Measurements from ENCODE around the gene ATAD5.
A peak's percentile ranks its signal among the peaks of the same experiment; 100 is the strongest.
"Not testable (repeated sequence)": the region's sequence is repeated elsewhere in the genome, so short reads cannot be mapped to it uniquely, and the experiment has no call there.

The ATAD5 gene

GRCh38 chr17:30812218-30813177 is 19.3 kb upstream of the ATAD5 start:
- Histone ChIP-seq H3K9ac (ENCODE audit: low read length) (no peak overlapping the region), H3K9me3 (ENCODE audit: control insufficient read depth, low read length) (no peaks in the 10 kb centered on the region), H3K36me3 (ENCODE audit: control insufficient read depth, insufficient read depth, low read length) (no peaks in the 10 kb centered on the region), H3K27me3 (ENCODE audit: control insufficient read depth, insufficient read depth, low read length) (no peaks in the 10 kb centered on the region), H3K4me1 (ENCODE audit: control insufficient read depth, insufficient read depth, low read length) (no peaks in the 10 kb centered on the region), H3K4me3 (ENCODE audit: low read length) (no peak overlapping the region)

DNA sequence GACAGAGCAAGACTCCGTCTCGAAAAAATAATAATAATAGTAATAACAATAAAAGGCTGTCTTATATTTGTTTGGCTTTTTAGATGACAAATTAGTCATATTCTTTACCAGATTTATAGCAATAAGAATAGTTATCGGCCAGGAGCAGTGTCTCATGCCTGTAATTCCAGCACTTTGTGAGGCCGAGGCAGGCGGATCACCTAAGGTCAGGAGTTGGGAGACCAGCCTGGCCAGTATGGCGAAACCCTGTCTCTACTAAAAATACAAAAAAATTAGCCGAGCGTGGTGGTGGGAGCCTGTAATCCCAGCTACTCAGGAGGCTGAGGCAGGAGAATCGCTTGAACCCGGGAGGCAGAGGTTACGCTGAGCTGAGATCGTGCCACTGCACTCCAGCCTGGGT is 17.5 kb upstream of the ATAD5 start:
- H3K4me1 ChIP-seq (ENCODE audit: control insufficient read depth, insufficient read depth, low read length); H3K4me3 ChIP-seq (ENCODE audit: low read length); H3K36me3 ChIP-seq (ENCODE audit: control insufficient read depth, insufficient read depth, low read length); H3K27me3 ChIP-seq (ENCODE audit: control insufficient read depth, insufficient read depth, low read length); H3K9ac ChIP-seq (ENCODE audit: low read length); H3K9me3 ChIP-seq (ENCODE audit: control insufficient read depth, low read length): not testable (repeated sequence)

GRCh38 chr17:30814860-30815259 is 16.9 kb upstream of the ATAD5 start:
- H3K27me3 ChIP-seq (ENCODE audit: control insufficient read depth, insufficient read depth, low read length); H3K9ac ChIP-seq (ENCODE audit: low read length); H3K4me1 ChIP-seq (ENCODE audit: control insufficient read depth, insufficient read depth, low read length); H3K36me3 ChIP-seq (ENCODE audit: control insufficient read depth, insufficient read depth, low read length); H3K4me3 ChIP-seq (ENCODE audit: low read length); H3K9me3 ChIP-seq (ENCODE audit: control insufficient read depth, low read length): not testable (repeated sequence)

GRCh38 chr17:30816165-30816564 is 15.6 kb upstream of the ATAD5 start:
- no peak overlapping the region for H3K9ac ChIP-seq (ENCODE audit: low read length)
- no peaks in the 10 kb centered on the region for H3K9me3 ChIP-seq (ENCODE audit: control insufficient read depth, low read length)
- H3K27me3 ChIP-seq (ENCODE audit: control insufficient read depth, insufficient read depth, low read length): no peaks in the 10 kb centered on the region
- H3K4me1 ChIP-seq (ENCODE audit: control insufficient read depth, insufficient read depth, low read length): no peaks in the 10 kb centered on the region
- H3K36me3 ChIP-seq (ENCODE audit: control insufficient read depth, insufficient read depth, low read length): no peaks in the 10 kb centered on the region
- no peak overlapping the region for H3K4me3 ChIP-seq (ENCODE audit: low read length)

DNA sequence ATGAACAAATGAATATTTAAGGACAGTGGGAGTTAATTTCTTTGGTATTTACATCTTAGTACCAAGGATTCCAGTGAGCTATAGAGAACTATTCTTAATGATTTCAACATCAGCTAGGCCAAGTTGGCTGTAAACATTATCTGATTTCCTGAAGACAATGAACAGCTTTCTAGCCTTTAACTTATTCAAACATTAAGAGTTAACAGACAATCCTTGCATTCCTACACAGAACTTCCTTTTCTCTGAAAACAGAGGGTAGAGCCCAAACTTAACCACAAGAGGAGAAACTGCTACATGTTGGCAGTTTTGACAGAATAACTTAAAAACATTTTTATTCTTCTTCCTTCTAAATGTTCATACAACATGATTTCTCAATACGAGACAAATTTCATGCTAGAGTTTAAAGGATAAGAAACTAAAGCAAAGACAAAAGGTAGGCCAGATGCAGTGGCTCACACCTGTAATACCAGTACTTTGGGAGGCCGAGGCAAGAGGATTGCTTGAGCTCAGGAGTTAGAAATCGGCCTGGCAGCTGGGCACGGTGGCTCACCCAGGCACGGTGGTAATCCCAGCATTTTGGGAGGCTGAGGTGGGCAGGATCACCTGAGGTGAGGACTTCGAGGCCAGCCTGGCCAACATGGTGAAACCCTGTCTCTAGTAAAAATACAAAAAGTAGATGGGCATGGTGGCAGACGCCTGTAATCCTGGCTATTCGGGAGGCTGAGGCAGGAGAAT is 11.6 kb upstream of the ATAD5 start:
- H3K9me3 ChIP-seq (ENCODE audit: control insufficient read depth, low read length): no peaks in the 10 kb centered on the region
- H3K27me3 ChIP-seq (ENCODE audit: control insufficient read depth, insufficient read depth, low read length): no peaks in the 10 kb centered on the region
- no peak overlapping the region for H3K4me3 ChIP-seq (ENCODE audit: low read length)
- H3K36me3 ChIP-seq (ENCODE audit: control insufficient read depth, insufficient read depth, low read length): no peaks in the 10 kb centered on the region
- H3K4me1 ChIP-seq (ENCODE audit: control insufficient read depth, insufficient read depth, low read length): no peaks in the 10 kb centered on the region
- H3K9ac ChIP-seq (ENCODE audit: low read length): no peak overlapping the region

GRCh38 chr17:30821871-30822723 is 9.7 kb upstream of the ATAD5 start:
- Histone ChIP-seq H3K4me3 (ENCODE audit: low read length) (no peak overlapping the region), H3K4me1 (ENCODE audit: control insufficient read depth, insufficient read depth, low read length) (peaks cover 7% of the 10 kb centered on the region), H3K36me3 (ENCODE audit: control insufficient read depth, insufficient read depth, low read length) (no peaks in the 10 kb centered on the region), H3K9ac (ENCODE audit: low read length) (no peak overlapping the region), H3K9me3 (ENCODE audit: control insufficient read depth, low read length) (no peaks in the 10 kb centered on the region), H3K27me3 (ENCODE audit: control insufficient read depth, insufficient read depth, low read length) (no peaks in the 10 kb centered on the region)

DNA sequence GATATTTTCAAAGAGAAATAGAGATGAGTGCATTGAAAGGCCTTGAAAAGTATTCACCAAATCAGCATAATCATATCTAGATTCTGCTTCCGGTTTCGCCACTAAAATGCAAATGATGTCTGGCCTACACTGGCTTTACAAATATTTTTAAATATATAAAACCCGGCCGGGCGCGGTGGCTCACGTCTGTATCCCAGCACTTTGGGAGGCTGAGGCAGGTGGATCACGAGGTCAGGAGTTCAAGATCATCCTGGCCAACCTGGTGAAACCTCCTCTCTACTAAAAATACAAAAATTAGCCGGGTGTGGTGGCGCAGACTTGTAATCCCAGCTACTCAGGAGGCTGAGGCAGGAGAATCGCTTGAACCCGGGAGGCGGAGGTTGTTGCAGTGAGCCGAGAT is 8.8 kb upstream of the ATAD5 start:
- not testable (repeated sequence) for H3K27me3 ChIP-seq (ENCODE audit: control insufficient read depth, insufficient read depth, low read length); H3K36me3 ChIP-seq (ENCODE audit: control insufficient read depth, insufficient read depth, low read length); H3K4me3 ChIP-seq (ENCODE audit: low read length); H3K9ac ChIP-seq (ENCODE audit: low read length); H3K4me1 ChIP-seq (ENCODE audit: control insufficient read depth, insufficient read depth, low read length); H3K9me3 ChIP-seq (ENCODE audit: control insufficient read depth, low read length)

- peak overlapping the region; percentile 95 for H3K4me3 ChIP-seq (ENCODE audit: low read length)
- no peaks in the 10 kb centered on the region for H3K27me3 ChIP-seq (ENCODE audit: control insufficient read depth, insufficient read depth, low read length)
- no peaks in the 10 kb centered on the region for H3K36me3 ChIP-seq (ENCODE audit: control insufficient read depth, insufficient read depth, low read length)
- H3K9me3 ChIP-seq (ENCODE audit: control insufficient read depth, low read length): no peaks in the 10 kb centered on the region
- H3K4me1 ChIP-seq (ENCODE audit: control insufficient read depth, insufficient read depth, low read length): peaks cover 7% of the 10 kb centered on the region
- H3K9ac ChIP-seq (ENCODE audit: low read length): peak overlapping the region; percentile 84
These were observed 8.3 kb upstream of the ATAD5 start for GRCh38 chr17:30823421-30823820.

DNA sequence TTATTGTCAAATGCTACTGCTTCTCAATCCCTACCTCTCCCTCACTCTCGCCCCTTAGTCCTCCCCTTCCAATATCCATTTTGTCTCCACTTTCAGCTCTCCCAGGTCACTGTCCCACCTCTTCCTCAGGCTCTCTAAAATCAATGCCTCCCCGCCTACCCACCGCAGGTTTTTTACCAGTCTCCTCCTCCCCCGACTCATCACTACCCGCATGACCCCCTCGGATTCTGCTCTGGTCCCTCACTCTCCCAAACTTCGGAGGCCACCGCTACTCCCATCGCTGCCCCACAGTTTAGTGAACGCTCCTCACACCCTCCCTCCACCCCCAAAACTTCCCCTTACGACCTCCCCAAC is 7.8 kb upstream of the ATAD5 start:
- Histone ChIP-seq H3K27me3 (ENCODE audit: control insufficient read depth, insufficient read depth, low read length) (no peaks in the 10 kb centered on the region), H3K4me3 (ENCODE audit: low read length) (peak overlapping the region; percentile 95), H3K36me3 (ENCODE audit: control insufficient read depth, insufficient read depth, low read length) (no peaks in the 10 kb centered on the region), H3K9me3 (ENCODE audit: control insufficient read depth, low read length) (no peaks in the 10 kb centered on the region), H3K4me1 (ENCODE audit: control insufficient read depth, insufficient read depth, low read length) (peaks cover 7% of the 10 kb centered on the region), H3K9ac (ENCODE audit: low read length) (peak overlapping the region; percentile 84)

DNA sequence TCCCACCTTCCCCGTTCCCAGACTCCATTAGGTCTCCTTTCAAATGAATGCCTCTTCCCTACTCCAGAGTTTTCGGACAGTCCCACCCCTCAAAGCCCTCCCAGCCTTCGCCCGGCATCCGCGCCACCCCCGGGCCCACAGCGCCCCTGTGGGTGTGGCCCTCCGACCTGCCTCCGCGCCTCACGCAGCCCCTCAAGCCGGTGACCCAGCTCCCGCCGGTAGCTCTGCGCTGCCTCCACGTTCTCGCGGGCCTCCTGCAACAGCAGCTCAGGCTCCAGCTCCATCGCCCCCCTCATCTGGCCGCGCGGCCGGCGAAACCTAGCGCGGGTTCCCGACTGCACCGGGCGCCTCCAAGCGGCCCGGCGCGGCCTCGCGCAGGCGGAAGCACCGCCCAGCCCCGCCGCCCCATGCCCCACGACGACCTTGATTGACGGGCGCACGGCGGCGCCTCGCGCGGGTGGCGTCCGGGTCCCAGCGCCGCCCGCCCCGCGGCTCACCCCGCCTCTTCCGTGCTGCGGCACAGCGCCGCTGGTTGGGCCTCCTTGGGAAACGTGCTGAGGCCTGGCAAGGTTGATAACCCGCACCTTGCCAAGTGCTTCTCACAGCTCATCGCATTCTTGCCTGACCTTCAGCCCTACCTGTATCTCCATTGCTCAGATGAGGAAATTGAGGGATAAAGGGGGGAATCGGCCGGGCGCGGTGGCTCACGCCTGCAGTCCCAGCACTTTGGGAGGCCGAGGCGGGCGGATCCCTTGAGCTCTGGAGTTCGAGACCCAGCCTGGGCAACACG is 7.2 kb upstream of the ATAD5 start, which contains the start of gene CRLF3:
Gene CRLF3 (minus strand): TSS at position 337 of the 790 bp plus-strand sequence. CDS start 41 bp downstream, at position 296.
- no peaks in the 10 kb centered on the region for H3K36me3 ChIP-seq (ENCODE audit: control insufficient read depth, insufficient read depth, low read length)
- H3K27me3 ChIP-seq (ENCODE audit: control insufficient read depth, insufficient read depth, low read length): no peaks in the 10 kb centered on the region
- peaks cover 7% of the 10 kb centered on the region for H3K4me1 ChIP-seq (ENCODE audit: control insufficient read depth, insufficient read depth, low read length)
- peak within 1 kb of the TSS; percentile 84 for H3K9ac ChIP-seq (ENCODE audit: low read length)
- no peaks in the 10 kb centered on the region for H3K9me3 ChIP-seq (ENCODE audit: control insufficient read depth, low read length)
- peak within 1 kb of the TSS; percentile 95 for H3K4me3 ChIP-seq (ENCODE audit: low read length)

- H3K4me3 ChIP-seq (ENCODE audit: low read length): no peak overlapping the region
- H3K4me1 ChIP-seq (ENCODE audit: control insufficient read depth, insufficient read depth, low read length): peaks cover 7% of the 10 kb centered on the region
- no peak overlapping the region for H3K9ac ChIP-seq (ENCODE audit: low read length)
- H3K27me3 ChIP-seq (ENCODE audit: control insufficient read depth, insufficient read depth, low read length): no peaks in the 10 kb centered on the region
- no peaks in the 10 kb centered on the region for H3K9me3 ChIP-seq (ENCODE audit: control insufficient read depth, low read length)
- no peaks in the 10 kb centered on the region for H3K36me3 ChIP-seq (ENCODE audit: control insufficient read depth, insufficient read depth, low read length)
These were observed 4.7 kb upstream of the ATAD5 start for GRCh38 chr17:30827082-30827481.

Measured in mucosa of stomach (tissue), 1 donor.